ENCODE data around the gene OR52I1. TPM values are rescaled to one million over a fixed set of nuclear protein-coding genes. Genes with fewer than 3 reads are reported as not detected.

Gene OR52I1
- total RNA-seq, 1 donor from 2014 or later = not detected

DNA sequence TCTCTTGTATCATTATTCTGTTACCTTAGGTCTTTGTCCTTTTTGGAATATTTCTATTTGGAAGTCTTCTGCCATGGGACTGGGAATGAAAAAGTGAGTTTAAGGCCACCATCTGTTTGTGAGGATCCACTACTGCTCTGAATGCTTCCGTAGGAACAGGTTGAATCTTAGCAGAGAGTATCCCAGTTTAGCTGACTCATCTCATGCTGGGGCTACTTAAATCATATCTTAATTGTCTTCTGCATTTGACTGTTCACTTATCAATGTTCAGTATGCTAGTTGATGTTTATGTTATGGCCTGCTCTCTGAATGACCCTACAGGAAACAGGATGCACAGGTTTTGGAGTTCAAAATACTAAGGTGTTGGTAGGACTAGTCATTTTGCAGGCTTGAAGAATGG is 13.7 kb upstream of the OR52I1 start:
- H3K9me3 Mint-ChIP-seq = no peaks in the 10 kb centered on the region
- H3K27me3 Mint-ChIP-seq (ENCODE audit: low read depth) = peaks cover 22% of the 10 kb centered on the region
- H3K4me3 Mint-ChIP-seq (ENCODE audit: low read depth) = no peak overlapping the region
- no peaks in the 10 kb centered on the region for H3K36me3 Mint-ChIP-seq (ENCODE audit: low read depth)
- intact Hi-C loops (cut with micrococcal nuclease) = no loop called here
- peaks cover 6% of the 10 kb centered on the region for H3K4me1 Mint-ChIP-seq (ENCODE audit: low read depth)
- H3K27ac Mint-ChIP-seq = no peak overlapping the region
- no peak for DNase-seq (ENCODE audit: low spot score)

GRCh38 chr11:4581443-4581842 is 12.4 kb upstream of the OR52I1 start, which contains the start of gene OR52I2:
TSS of gene OR52I2 (plus strand) at chr11:4581743.
- Mint-ChIP-seq H3K9me3 (no peaks in the 10 kb centered on the region), H3K4me1 (ENCODE audit: low read depth) (no peaks in the 10 kb centered on the region), H3K27me3 (ENCODE audit: low read depth) (peaks cover 26% of the 10 kb centered on the region), H3K36me3 (ENCODE audit: low read depth) (no peaks in the 10 kb centered on the region), H3K4me3 (ENCODE audit: low read depth) (no peak within 1 kb of the TSS), H3K27ac (no peak within 1 kb of the TSS)
- intact Hi-C loops (cut with micrococcal nuclease) = no loop called here
- no peak for DNase-seq (ENCODE audit: low spot score)

DNA sequence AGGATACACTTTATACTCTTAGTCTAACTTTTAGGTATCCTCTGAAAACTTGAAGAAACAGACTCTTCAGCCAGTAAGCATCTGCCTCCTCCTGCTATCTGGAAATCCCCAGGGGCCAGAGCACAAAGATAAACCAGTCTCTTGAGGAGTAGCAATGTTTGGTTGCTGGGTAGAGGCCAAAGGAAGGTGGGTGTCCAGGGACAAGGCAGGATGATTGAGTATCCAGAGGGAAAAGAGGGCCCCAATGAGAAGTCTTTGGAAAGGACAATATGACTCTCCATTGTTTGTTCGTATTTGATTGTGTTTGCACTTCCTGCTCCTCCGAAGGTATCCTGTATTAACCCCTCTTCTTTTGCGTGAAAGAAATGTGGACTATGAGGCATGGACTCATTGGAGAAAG is 4.8 kb upstream of the OR52I1 start:
- DNase-seq (ENCODE audit: low spot score) = no peak
- Mint-ChIP-seq H3K36me3 (ENCODE audit: low read depth) (no peaks in the 10 kb centered on the region), H3K27me3 (ENCODE audit: low read depth) (peaks cover 12% of the 10 kb centered on the region), H3K4me1 (ENCODE audit: low read depth) (no peaks in the 10 kb centered on the region), H3K27ac (no peak overlapping the region), H3K4me3 (ENCODE audit: low read depth) (no peak overlapping the region), H3K9me3 (no peaks in the 10 kb centered on the region)
- intact Hi-C loops (cut with micrococcal nuclease) = no loop called here

- H3K27ac Mint-ChIP-seq = no peak overlapping the region
- no peak overlapping the region for H3K4me3 Mint-ChIP-seq (ENCODE audit: low read depth)
Observed at GRCh38 chr11:4605057-4605456, 11.2 kb downstream of the OR52I1 start.

DNA sequence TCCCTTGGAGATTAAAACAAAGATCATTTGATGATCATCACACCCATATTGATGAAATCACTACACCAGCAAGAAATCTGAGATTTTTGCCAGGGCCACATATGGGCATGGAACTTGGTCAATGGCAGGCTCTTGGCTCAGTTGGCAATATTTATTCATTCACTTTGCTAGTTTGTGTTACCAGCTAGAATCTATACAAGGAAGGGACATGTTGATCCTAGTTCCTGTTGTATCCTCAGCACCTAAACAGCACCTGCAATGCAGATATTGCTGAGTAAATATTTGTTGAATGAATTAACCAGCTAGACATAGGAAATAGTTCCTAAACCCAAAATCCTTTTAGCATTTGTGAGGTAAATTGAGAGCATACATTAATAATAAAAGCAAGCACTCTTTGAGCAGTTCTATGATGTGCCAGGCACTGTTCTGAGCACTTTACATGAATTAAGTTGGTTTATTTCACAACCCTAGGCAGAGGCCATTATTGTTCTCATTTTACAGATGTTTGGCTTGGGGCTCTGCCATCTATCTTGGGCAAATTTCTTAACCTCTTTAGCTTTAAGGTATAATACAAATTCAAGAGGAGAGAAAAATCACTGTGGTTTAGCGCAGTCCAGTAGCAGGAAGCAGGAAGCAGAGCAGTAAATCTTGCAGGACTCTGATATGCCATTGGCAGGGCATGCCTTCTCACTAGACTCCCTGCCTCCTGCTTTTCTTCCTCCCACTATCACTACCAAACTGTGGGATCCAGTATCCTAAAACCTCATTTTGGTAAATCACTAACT is 12.6 kb downstream of the OR52I1 start:
- DNase-seq (ENCODE audit: low spot score) = no peak
- Mint-ChIP-seq H3K36me3 (ENCODE audit: low read depth) (peaks cover 21% of the 10 kb centered on the region), H3K9me3 (no peaks in the 10 kb centered on the region), H3K27ac (no peak overlapping the region), H3K4me3 (ENCODE audit: low read depth) (peak overlapping the region; percentile 91), H3K27me3 (ENCODE audit: low read depth) (no peaks in the 10 kb centered on the region), H3K4me1 (ENCODE audit: low read depth) (peaks cover 31% of the 10 kb centered on the region)
- intact Hi-C loops (cut with micrococcal nuclease) = no loop called here

More at GRCh38 chr11:4605057-4605456, 11.2 kb downstream of the OR52I1 start:
- Mint-ChIP-seq H3K9me3 (no peaks in the 10 kb centered on the region), H3K36me3 (ENCODE audit: low read depth) (peaks cover 33% of the 10 kb centered on the region), H3K4me1 (ENCODE audit: low read depth) (peaks cover 26% of the 10 kb centered on the region), H3K27me3 (ENCODE audit: low read depth) (no peaks in the 10 kb centered on the region)
- intact Hi-C loops (cut with micrococcal nuclease) = no loop called here
- DNase-seq (ENCODE audit: low spot score) = no peak

- intact Hi-C loops (cut with micrococcal nuclease) = no loop called here
- no peaks in the 10 kb centered on the region for H3K27me3 Mint-ChIP-seq (ENCODE audit: low read depth)
- H3K9me3 Mint-ChIP-seq = no peaks in the 10 kb centered on the region
- peaks cover 31% of the 10 kb centered on the region for H3K4me1 Mint-ChIP-seq (ENCODE audit: low read depth)
- DNase-seq (ENCODE audit: low spot score) = no peak
- H3K4me3 Mint-ChIP-seq (ENCODE audit: low read depth) = peak overlapping the region; percentile 91
- H3K36me3 Mint-ChIP-seq (ENCODE audit: low read depth) = peaks cover 16% of the 10 kb centered on the region
- peak overlapping the region; percentile 85 for H3K27ac Mint-ChIP-seq
Observed at GRCh38 chr11:4607096-4607495, 13.3 kb downstream of the OR52I1 start.

GRCh38 chr11:4607781-4608666 is 14.2 kb downstream of the OR52I1 start, which contains the start of gene TRIM68:
TSS of gene TRIM68 (minus strand) at chr11:4608231. CDS start at chr11:4605504, 2,727 bp downstream.
- H3K9me3 Mint-ChIP-seq = no peaks in the 10 kb centered on the region
- peak within 1 kb of the TSS; percentile 91 for H3K4me3 Mint-ChIP-seq (ENCODE audit: low read depth)
- DNase-seq (ENCODE audit: low spot score) = peak; percentile 93
- intact Hi-C loops (cut with micrococcal nuclease) = no loop called here
- peaks cover 14% of the 10 kb centered on the region for H3K36me3 Mint-ChIP-seq (ENCODE audit: low read depth)
- H3K27ac Mint-ChIP-seq = peak within 1 kb of the TSS; percentile 85
- H3K4me1 Mint-ChIP-seq (ENCODE audit: low read depth) = peaks cover 31% of the 10 kb centered on the region
- H3K27me3 Mint-ChIP-seq (ENCODE audit: low read depth) = no peaks in the 10 kb centered on the region

DNA sequence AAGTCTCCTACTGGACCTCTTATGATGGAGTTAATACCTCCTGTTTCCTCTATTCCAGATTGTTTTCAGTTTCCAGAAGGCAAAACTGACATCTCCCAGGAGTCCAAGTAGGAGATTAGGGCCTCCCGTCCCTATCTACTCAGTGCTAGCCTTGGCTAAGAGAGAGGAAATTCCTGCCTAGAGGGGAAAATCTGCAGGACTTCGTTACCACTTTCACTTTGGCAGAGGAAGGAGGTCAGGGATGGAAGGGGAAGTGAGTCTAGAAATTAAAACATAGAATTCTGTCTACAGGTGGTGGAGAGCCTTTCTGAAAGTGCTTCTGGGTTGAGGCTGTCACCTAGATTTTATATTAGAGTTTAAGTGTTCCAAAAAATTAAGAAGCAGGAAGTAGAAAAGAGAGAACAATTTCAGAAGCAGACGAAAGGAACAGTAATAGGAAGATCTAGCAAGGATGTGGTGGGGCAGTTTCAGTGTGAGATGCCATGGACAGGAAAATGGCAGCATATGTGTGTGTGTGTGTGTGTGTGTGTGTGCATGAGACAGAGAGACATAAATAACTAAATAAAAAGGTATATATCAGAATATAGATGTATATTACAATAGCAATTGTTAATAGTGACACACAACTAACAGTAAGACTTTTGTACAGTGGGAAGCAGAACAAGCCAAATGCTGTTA is 16.6 kb downstream of the OR52I1 start:
- Mint-ChIP-seq H3K4me3 (ENCODE audit: low read depth) (peak overlapping the region; percentile 10), H3K4me1 (ENCODE audit: low read depth) (peaks cover 34% of the 10 kb centered on the region), H3K36me3 (ENCODE audit: low read depth) (no peaks in the 10 kb centered on the region), H3K9me3 (no peaks in the 10 kb centered on the region), H3K27ac (peak overlapping the region; percentile 38), H3K27me3 (ENCODE audit: low read depth) (peaks cover 9% of the 10 kb centered on the region)
- no peak for DNase-seq (ENCODE audit: low spot score)
- intact Hi-C loops (cut with micrococcal nuclease) = no loop called here

- H3K27ac Mint-ChIP-seq = no peak overlapping the region
- H3K36me3 Mint-ChIP-seq (ENCODE audit: low read depth) = no peaks in the 10 kb centered on the region
- H3K4me3 Mint-ChIP-seq (ENCODE audit: low read depth) = no peak overlapping the region
- intact Hi-C loops (cut with micrococcal nuclease) = no loop called here
- H3K4me1 Mint-ChIP-seq (ENCODE audit: low read depth) = peaks cover 29% of the 10 kb centered on the region
- H3K9me3 Mint-ChIP-seq = no peaks in the 10 kb centered on the region
- peaks cover 11% of the 10 kb centered on the region for H3K27me3 Mint-ChIP-seq (ENCODE audit: low read depth)
- no peak for DNase-seq (ENCODE audit: low spot score)
Observed at GRCh38 chr11:4611986-4612385, 18.1 kb downstream of the OR52I1 start.

- no peak overlapping the region for H3K4me3 Mint-ChIP-seq (ENCODE audit: low read depth)
- peaks cover 5% of the 10 kb centered on the region for H3K4me1 Mint-ChIP-seq (ENCODE audit: low read depth)
- peaks cover 13% of the 10 kb centered on the region for H3K27me3 Mint-ChIP-seq (ENCODE audit: low read depth)
- H3K36me3 Mint-ChIP-seq (ENCODE audit: low read depth) = no peaks in the 10 kb centered on the region
- no peak overlapping the region for H3K27ac Mint-ChIP-seq
- no peak for DNase-seq (ENCODE audit: low spot score)
- intact Hi-C loops (cut with micrococcal nuclease) = no loop called here
- no peaks in the 10 kb centered on the region for H3K9me3 Mint-ChIP-seq
Observed at GRCh38 chr11:4615856-4616444, 22.1 kb downstream of the OR52I1 start.

DNA sequence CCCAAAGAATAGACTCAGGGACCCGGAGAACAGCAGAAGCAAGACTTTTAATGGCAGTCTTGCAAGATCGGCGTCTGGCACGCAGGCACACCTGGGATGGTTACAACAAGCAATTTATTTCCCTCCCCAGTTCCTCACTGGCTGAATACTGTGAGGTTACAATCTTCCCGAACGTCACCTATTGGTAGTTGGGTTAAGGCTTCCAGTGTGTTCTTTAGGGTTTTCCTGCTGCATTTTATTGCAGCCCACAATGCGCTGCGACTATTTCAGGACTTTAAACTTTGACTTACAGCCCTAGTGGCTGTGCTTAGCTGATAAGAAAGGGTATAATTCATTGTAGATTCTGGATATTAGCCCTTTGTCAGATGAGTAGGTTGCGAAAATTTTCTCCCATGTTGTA is 25.7 kb downstream of the OR52I1 start:
- H3K36me3 Mint-ChIP-seq (ENCODE audit: low read depth) = no peaks in the 10 kb centered on the region
- peaks cover 2% of the 10 kb centered on the region for H3K4me1 Mint-ChIP-seq (ENCODE audit: low read depth)
- no peak overlapping the region for H3K27ac Mint-ChIP-seq
- H3K27me3 Mint-ChIP-seq (ENCODE audit: low read depth) = peaks cover 8% of the 10 kb centered on the region
- no peak for DNase-seq (ENCODE audit: low spot score)
- H3K9me3 Mint-ChIP-seq = no peaks in the 10 kb centered on the region
- H3K4me3 Mint-ChIP-seq (ENCODE audit: low read depth) = no peak overlapping the region
- intact Hi-C loops (cut with micrococcal nuclease) = no loop called here

Measured in activated T-helper 2 cell treated with anti-CD3 and anti-CD28 coated beads, Interferon-gamma antibody, Interleukin-2, Interleukin-4, amounts not matched to agents 10 μg/mL and 5 μg/mL and 100 μg/mL, durations not matched to agents 14 hours and 24 hours and 36 hours (primary cell).